ENCODE results near the gene CNOT6. TPM values are rescaled to one million over a fixed set of nuclear protein-coding genes. Genes with fewer than 3 reads are reported as not detected.
"Not testable (repeated sequence)": the region's sequence is repeated elsewhere in the genome, so short reads cannot be mapped to it uniquely, and the experiment has no call there.

CNOT6 gene
- total RNA-seq, 1 experiment from 2014 or later, result 59.1 TPM

DNA sequence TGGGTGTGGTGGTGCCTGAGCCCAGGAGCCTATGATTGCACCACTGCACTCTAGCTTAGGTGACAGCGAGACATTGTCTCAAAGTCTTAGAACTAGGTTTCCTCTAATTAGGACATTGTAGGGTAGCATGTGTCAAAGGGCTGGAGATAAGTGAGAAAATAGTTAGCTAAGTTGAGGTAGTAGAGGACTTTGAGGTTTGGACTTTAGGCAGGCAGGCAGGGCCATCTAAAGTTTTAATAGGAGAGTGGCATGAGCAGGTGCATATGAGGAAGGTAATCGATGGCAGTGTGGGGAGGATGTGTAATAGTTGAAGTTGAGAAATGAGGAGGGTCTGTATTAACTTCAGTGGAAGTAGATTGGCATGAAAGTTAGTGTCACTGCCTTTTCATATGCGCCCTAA is 21.1 kb downstream of the CNOT6 start (continued):
- TF ChIP-seq SIN3A (IDR thresholded peaks at IDR 0.05; ENCODE audit: low read depth) (no peak), POLR2A (IDR thresholded peaks at IDR 0.05; ENCODE audit: borderline replicate concordance, extremely low read depth, insufficient read depth, insufficient read length) (no peak), YY1 (IDR thresholded peaks at IDR 0.05; ENCODE audit: extremely low read depth, insufficient replicate concordance, low read depth, low read length) (no peak), CBX3 (IDR thresholded peaks at IDR 0.05; ENCODE audit: low read depth) (no peak), ELF1 (IDR thresholded peaks at IDR 0.05; ENCODE audit: borderline replicate concordance, low read depth) (no peak), EZH2 (IDR thresholded peaks at IDR 0.05) (no peak), ZNF274 (IDR thresholded peaks at IDR 0.05; ENCODE audit: low read depth, low read length) (no peak), EGR1 (IDR thresholded peaks at IDR 0.05; ENCODE audit: low read depth) (no peak)
- TF ChIP-seq, protein P1, sequence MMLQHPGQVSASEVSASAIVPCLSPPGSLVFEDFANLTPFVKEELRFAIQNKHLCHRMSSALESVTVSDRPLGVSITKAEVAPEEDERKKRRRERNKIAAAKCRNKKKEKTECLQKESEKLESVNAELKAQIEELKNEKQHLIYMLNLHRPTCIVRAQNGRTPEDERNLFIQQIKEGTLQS (IDR thresholded peaks at IDR 0.05), result no peak
- TF ChIP-seq, protein P2, sequence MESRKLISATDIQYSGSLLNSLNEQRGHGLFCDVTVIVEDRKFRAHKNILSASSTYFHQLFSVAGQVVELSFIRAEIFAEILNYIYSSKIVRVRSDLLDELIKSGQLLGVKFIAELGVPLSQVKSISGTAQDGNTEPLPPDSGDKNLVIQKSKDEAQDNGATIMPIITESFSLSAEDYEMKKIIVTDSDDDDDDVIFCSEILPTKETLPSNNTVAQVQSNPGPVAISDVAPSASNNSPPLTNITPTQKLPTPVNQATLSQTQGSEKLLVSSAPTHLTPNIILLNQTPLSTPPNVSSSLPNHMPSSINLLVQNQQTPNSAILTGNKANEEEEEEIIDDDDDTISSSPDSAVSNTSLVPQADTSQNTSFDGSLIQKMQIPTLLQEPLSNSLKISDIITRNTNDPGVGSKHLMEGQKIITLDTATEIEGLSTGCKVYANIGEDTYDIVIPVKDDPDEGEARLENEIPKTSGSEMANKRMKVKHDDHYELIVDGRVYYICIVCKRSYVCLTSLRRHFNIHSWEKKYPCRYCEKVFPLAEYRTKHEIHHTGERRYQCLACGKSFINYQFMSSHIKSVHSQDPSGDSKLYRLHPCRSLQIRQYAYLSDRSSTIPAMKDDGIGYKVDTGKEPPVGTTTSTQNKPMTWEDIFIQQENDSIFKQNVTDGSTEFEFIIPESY (IDR thresholded peaks at IDR 0.05; ENCODE audit: extremely low read depth, insufficient replicate concordance, low read length), result no peak

DNA sequence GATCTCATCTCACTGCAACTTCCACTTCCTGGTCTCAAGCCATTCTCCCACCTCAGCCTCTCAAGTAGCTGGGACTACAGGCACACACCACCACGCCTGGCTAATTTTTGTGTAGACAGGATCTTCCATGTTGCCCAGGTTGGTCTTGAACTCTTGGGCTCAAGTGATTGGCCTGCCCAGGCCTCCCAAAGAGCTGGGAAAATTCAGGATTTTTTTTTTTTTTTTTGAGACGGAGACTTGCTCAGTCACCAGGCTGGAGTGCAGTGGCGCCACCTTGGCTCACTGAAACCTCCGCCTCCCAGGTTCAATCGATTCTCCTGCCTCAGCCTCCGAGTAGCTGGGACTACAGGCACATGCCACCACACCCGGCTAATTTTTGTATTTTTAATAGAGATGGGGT is 21.8 kb downstream of the CNOT6 start:
- H4K20me1 ChIP-seq (ENCODE audit: insufficient read depth); H3K27ac ChIP-seq (ENCODE audit: low read depth, low read length); H3K4me1 ChIP-seq (ENCODE audit: control insufficient read depth in 1 of 2, insufficient read depth in 2 of 2, low read length in 2 of 2); CTCF ChIA-PET; BruUV-seq (replicated peaks); H2AFZ ChIP-seq (ENCODE audit: low read depth, low read length, poor library complexity, severe bottlenecking); H3K27me3 ChIP-seq (ENCODE audit: insufficient read depth, low read length); POLR2A ChIA-PET; H3K9ac ChIP-seq (ENCODE audit: low read length); H3K9me2 ChIP-seq (ENCODE audit: insufficient read depth); DNase-seq (ENCODE audit: low read depth, low spot score); intact Hi-C loops (cut with micrococcal nuclease); H3K4me2 ChIP-seq (ENCODE audit: low read length); H3K9me3 ChIP-seq (ENCODE audit: control insufficient read depth in 1 of 2, insufficient read depth in 1 of 2, low read depth in 1 of 2, low read length in 2 of 2); ATAC-seq; H3K4me3 ChIP-seq (replicated peaks in 1 of 2; ENCODE audit: low read depth in 1 of 2, low read length in 2 of 2); H3K36me3 ChIP-seq (ENCODE audit: control insufficient read depth in 1 of 2, insufficient read depth in 2 of 2, low read length in 2 of 2): not testable (repeated sequence)
- H3K79me2 ChIP-seq (ENCODE audit: insufficient read depth, low read length), result peaks cover 80% of the 10 kb centered on the region
- RAD21 ChIA-PET (ENCODE audit: low non-redundant PET in 1 of 2, low total read pairs in 2 of 2, uncharacterized antibody in 2 of 2, unreplicated experiment in 2 of 2), result interaction anchor here in 1 of 2 experiments (0.7 kb wide), 1 partner anchor 647 kb away, joined by 4 read pairs; no protein-coding TSS in a partner anchor

Measured in HCT116 (cell line).